Measurements from ENCODE around the gene CNTN4. TPM values are rescaled to one million over a fixed set of nuclear protein-coding genes. Genes with fewer than 3 reads are reported as not detected.
"Not testable (repeated sequence)": the region's sequence is repeated elsewhere in the genome, so short reads cannot be mapped to it uniquely, and the experiment has no call there.

Gene CNTN4
- total RNA-seq, 1 experiment from 2014 or later = not detected

GRCh38 chr3:2908693-2909351 is 810.2 kb downstream of the CNTN4 start:
- no peak for DNase-seq (ENCODE audit: low read depth)

- DNase-seq (ENCODE audit: low read depth) = no peak
Measured at GRCh38 chr3:2910997-2911396, 812.3 kb downstream of the CNTN4 start.

- no peak for DNase-seq (ENCODE audit: low read depth)
Measured at GRCh38 chr3:2915826-2916225, 817.2 kb downstream of the CNTN4 start.

- DNase-seq (ENCODE audit: low read depth) = not testable (repeated sequence)
Measured at GRCh38 chr3:2916640-2917039, 818.0 kb downstream of the CNTN4 start.

GRCh38 chr3:2920103-2920502 is 821.4 kb downstream of the CNTN4 start:
- DNase-seq (ENCODE audit: low read depth) = no peak

- no peak for DNase-seq (ENCODE audit: low read depth)
Measured at GRCh38 chr3:2921452-2921851, 822.8 kb downstream of the CNTN4 start.

GRCh38 chr3:2921903-2922302 is 823.2 kb downstream of the CNTN4 start:
- no peak for DNase-seq (ENCODE audit: low read depth)

- DNase-seq (ENCODE audit: low read depth) = no peak
Measured at GRCh38 chr3:2923390-2923789, 824.7 kb downstream of the CNTN4 start.

GRCh38 chr3:2927259-2927658 is 828.6 kb downstream of the CNTN4 start:
- DNase-seq (ENCODE audit: low read depth) = no peak

GRCh38 chr3:2929574-2929973 is 830.9 kb downstream of the CNTN4 start:
- no peak for DNase-seq (ENCODE audit: low read depth)

GRCh38 chr3:2931265-2931664 is 832.6 kb downstream of the CNTN4 start:
- no peak for DNase-seq (ENCODE audit: low read depth)

- no peak for DNase-seq (ENCODE audit: low read depth)
Measured at GRCh38 chr3:2934541-2934940, 835.9 kb downstream of the CNTN4 start.

GRCh38 chr3:2937055-2937454 is 838.4 kb downstream of the CNTN4 start:
- no peak for DNase-seq (ENCODE audit: low read depth)

- DNase-seq (ENCODE audit: low read depth) = no peak
Measured at GRCh38 chr3:2937592-2937991, 838.9 kb downstream of the CNTN4 start.

- DNase-seq (ENCODE audit: low read depth) = no peak
Measured at GRCh38 chr3:2938711-2939110, 840.0 kb downstream of the CNTN4 start.

GRCh38 chr3:2940062-2940461 is 841.4 kb downstream of the CNTN4 start:
- no peak for DNase-seq (ENCODE audit: low read depth)

- DNase-seq (ENCODE audit: low read depth) = no peak
Measured at GRCh38 chr3:2944628-2945027, 846.0 kb downstream of the CNTN4 start.

- no peak for DNase-seq (ENCODE audit: low read depth)
Measured at GRCh38 chr3:2945121-2945520, 846.5 kb downstream of the CNTN4 start.

GRCh38 chr3:2947536-2947935 is 848.9 kb downstream of the CNTN4 start:
- DNase-seq (ENCODE audit: low read depth) = no peak

GRCh38 chr3:2948882-2949281 is 850.2 kb downstream of the CNTN4 start:
- no peak for DNase-seq (ENCODE audit: low read depth)

GRCh38 chr3:2950159-2950558 is 851.5 kb downstream of the CNTN4 start:
- no peak for DNase-seq (ENCODE audit: low read depth)

GRCh38 chr3:2957115-2957514 is 858.4 kb downstream of the CNTN4 start:
- DNase-seq (ENCODE audit: low read depth) = no peak

GRCh38 chr3:2958551-2958950 is 859.9 kb downstream of the CNTN4 start:
- no peak for DNase-seq (ENCODE audit: low read depth)

GRCh38 chr3:2961576-2961975 is 862.9 kb downstream of the CNTN4 start:
- no peak for DNase-seq (ENCODE audit: low read depth)
